Stimulated activated CD8-positive, alpha-beta memory T cell treated with anti-CD3 and anti-CD28 coated beads, Interleukin-15, amount 100 ng/mL, for 1 hour (primary cell): ENCODE measurements around the gene TFPT.
"Not testable (repeated sequence)": the region's sequence is repeated elsewhere in the genome, so short reads cannot be mapped to it uniquely, and the experiment has no call there.

Experiments used
- DNase-seq: peaks from one replicate; pipeline ENCODE4 v3.0.0-alpha.2; 2020; ENCODE audit warnings: low read depth

TFPT gene

GRCh38 chr19:54114340-54115108 lies 933 bp downstream of the TFPT start:
- no peak for DNase-seq

- no peak for DNase-seq
Measured at GRCh38 chr19:54109651-54110050, 5.8 kb downstream of the TFPT start.

GRCh38 chr19:54108496-54108895 lies 7.0 kb downstream of the TFPT start:
- no peak for DNase-seq

- no peak for DNase-seq
Measured at GRCh38 chr19:54107876-54108490, 7.5 kb downstream of the TFPT start.

GRCh38 chr19:54106716-54107115 lies 8.7 kb downstream of the TFPT start:
- no peak for DNase-seq

GRCh38 chr19:54105796-54106195 lies 9.7 kb downstream of the TFPT start:
- DNase-seq, result no peak

- DNase-seq, result no peak
Measured at GRCh38 chr19:54104998-54105715, 10.3 kb downstream of the TFPT start.

- peak; percentile 90 for DNase-seq
Measured at GRCh38 chr19:54102421-54103169, 12.9 kb downstream of the TFPT start, which contains the start of gene NDUFA3. TSS of gene NDUFA3 (plus strand) at chr19:54102855. CDS start at chr19:54102879, 24 bp downstream.

GRCh38 chr19:54100561-54100960 lies 14.9 kb downstream of the TFPT start, which contains the start of gene OSCAR:
TSS of gene OSCAR (minus strand) at chr19:54100803. CDS start at chr19:54100792, 11 bp downstream.
- no peak for DNase-seq

GRCh38 chr19:54099903-54100255 lies 15.6 kb downstream of the TFPT start:
- DNase-seq, result not testable (repeated sequence)

GRCh38 chr19:54099190-54099902 lies 16.1 kb downstream of the TFPT start:
- no peak for DNase-seq

GRCh38 chr19:54096617-54097106 lies 18.8 kb downstream of the TFPT start:
- no peak for DNase-seq

- not testable (repeated sequence) for DNase-seq
Measured at GRCh38 chr19:54095859-54096616, 19.4 kb downstream of the TFPT start.

- no peak for DNase-seq
Measured at GRCh38 chr19:54095136-54095858, 20.2 kb downstream of the TFPT start.

- DNase-seq, result no peak
Measured at GRCh38 chr19:54094426-54095000, 20.9 kb downstream of the TFPT start.

GRCh38 chr19:54084410-54084809 lies 31.0 kb downstream of the TFPT start:
- DNase-seq, result no peak

GRCh38 chr19:54081032-54081431 lies 34.4 kb downstream of the TFPT start, which contains the start of gene TARM1:
TSS of gene TARM1 (minus strand) at chr19:54081365. CDS start at chr19:54081340, 25 bp downstream.
- no peak for DNase-seq

GRCh38 chr19:54077334-54077733 lies 38.1 kb downstream of the TFPT start:
- no peak for DNase-seq

GRCh38 chr19:54074851-54075250 lies 40.6 kb downstream of the TFPT start:
- DNase-seq, result no peak
